ENCODE data around the gene OR52E1. TPM values are rescaled to one million over a fixed set of nuclear protein-coding genes. Genes with fewer than 3 reads are reported as not detected.

OR52E1 gene
- total RNA-seq (2014; rRNA removed) (not detected in 2 replicates), Bru-seq, nascent RNA (not detected), BruChase-seq, experiment 1, labeled RNA remaining after a 6-hour chase (not detected), BruChase-seq, experiment 2, labeled RNA remaining after a 2-hour chase (not detected)
- long read RNA-seq = 0 reads

DNA sequence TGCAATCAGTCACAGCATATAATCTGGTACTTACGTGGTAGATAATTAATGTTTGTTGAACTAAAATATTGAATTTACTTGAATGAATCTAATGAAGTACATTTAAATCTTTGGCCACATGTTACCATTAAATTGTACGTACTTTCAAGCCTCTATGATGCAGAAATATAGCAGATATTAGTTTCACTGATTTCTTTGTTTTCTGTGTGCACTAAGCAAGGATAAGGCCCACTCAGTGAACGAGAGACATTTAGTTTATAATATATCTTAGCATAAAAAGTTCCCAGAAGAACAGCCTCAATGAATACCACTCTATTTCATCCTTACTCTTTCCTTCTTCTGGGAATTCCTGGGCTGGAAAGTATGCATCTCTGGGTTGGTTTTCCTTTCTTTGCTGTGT lies at the start of gene OR52E1:
OR52E1 (plus strand) TSS at position 301 of the 400 bp plus-strand sequence.
- Histone ChIP-seq H3K36me3 (ENCODE audit: low read depth, low read length) (no peaks in the 10 kb centered on the region), H2AFZ (ENCODE audit: low read length) (no peak within 1 kb of the TSS), H3K27ac (ENCODE audit: low read length) (no peak within 1 kb of the TSS), H3K4me3 (ENCODE audit: low read length) (no peak within 1 kb of the TSS), H3F3A (ENCODE audit: low read length, unreplicated experiment) (no peaks in the 10 kb centered on the region), H3K27me3 (ENCODE audit: low read length) (no peaks in the 10 kb centered on the region), H3K9me3 (ENCODE audit: low read length) (no peaks in the 10 kb centered on the region), H3K9me2 (replicated peaks; ENCODE audit: low read length) (no peaks in the 10 kb centered on the region), H3K4me2 (ENCODE audit: low read length) (no peak within 1 kb of the TSS), H3K9ac (ENCODE audit: low read length) (no peak within 1 kb of the TSS), H3K79me2 (ENCODE audit: low read length) (no peaks in the 10 kb centered on the region), H3K4me1 (ENCODE audit: insufficient read depth, low read length) (no peaks in the 10 kb centered on the region), H4K20me1 (ENCODE audit: low read length) (no peaks in the 10 kb centered on the region)
- DNase-seq (no peak), ATAC-seq (no peak)
- CTCF ChIA-PET = no interaction called here
- intact Hi-C loops (cut with micrococcal nuclease) = no loop called here
- TF ChIP-seq EZH2phosphoT487 (IDR thresholded peaks at IDR 0.05; ENCODE audit: borderline replicate concordance, low read length) = no peak
- TF ChIP-seq, protein P1, sequence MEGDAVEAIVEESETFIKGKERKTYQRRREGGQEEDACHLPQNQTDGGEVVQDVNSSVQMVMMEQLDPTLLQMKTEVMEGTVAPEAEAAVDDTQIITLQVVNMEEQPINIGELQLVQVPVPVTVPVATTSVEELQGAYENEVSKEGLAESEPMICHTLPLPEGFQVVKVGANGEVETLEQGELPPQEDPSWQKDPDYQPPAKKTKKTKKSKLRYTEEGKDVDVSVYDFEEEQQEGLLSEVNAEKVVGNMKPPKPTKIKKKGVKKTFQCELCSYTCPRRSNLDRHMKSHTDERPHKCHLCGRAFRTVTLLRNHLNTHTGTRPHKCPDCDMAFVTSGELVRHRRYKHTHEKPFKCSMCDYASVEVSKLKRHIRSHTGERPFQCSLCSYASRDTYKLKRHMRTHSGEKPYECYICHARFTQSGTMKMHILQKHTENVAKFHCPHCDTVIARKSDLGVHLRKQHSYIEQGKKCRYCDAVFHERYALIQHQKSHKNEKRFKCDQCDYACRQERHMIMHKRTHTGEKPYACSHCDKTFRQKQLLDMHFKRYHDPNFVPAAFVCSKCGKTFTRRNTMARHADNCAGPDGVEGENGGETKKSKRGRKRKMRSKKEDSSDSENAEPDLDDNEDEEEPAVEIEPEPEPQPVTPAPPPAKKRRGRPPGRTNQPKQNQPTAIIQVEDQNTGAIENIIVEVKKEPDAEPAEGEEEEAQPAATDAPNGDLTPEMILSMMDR (conservative IDR thresholded peaks at IDR 0.05; ENCODE audit: low read depth, low read length) = no peak
- TF ChIP-seq EZH2 (IDR thresholded peaks at IDR 0.05; ENCODE audit: low read length, unreplicated experiment) = no peak
- POLR2A ChIA-PET (ENCODE audit: unreplicated experiment) = no interaction called here
- no TSS peak for BruUV-seq (replicated peaks)

DNA sequence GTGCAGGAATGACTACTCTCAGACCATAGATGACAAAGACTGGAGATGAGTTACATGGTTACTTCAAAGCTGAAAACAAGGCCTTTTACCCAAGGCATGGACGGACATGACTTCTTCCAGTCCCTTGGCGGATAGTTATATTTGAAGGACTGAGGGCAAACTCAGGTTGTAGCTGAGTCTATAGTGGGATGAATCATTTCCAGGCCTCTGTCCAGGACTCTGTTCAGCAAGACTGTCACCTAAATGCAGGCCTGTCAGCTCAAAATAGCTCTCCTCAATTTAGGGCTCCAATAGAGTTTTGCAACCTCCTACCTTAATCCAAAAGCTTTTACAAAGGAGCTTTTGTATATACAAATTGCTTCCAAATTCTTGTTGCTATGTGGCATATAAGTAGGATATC lies 47.4 kb upstream of the OR52E1 start:
- DNase-seq = no peak
- POLR2A ChIA-PET (ENCODE audit: unreplicated experiment) = interaction anchor here (0.6 kb wide), 1 partner anchor 39 kb away, joined by 3 read pairs; no protein-coding TSS in a partner anchor
- no TSS peak for BruUV-seq (replicated peaks)

DNA sequence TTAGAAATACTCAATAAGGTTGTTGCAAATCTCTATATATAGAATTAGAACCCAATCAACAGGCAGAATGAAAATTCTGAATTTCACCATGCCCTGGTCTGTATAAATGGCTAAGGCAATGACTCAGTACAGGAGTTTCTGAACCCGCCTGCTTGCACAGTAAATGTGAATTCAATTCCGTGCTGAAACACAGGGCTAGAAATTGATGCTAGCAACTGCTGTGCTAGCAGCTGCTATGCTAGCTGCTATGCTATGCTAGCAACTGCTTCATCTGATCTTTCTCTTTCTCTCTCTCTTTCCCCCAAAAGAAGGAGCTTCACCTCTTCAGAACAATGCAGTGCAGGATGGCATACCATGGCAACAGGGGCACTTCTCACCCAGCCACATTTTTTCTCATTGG lies 32.7 kb upstream of the OR52E1 start:
- no peak overlapping the region for H3K27ac ChIP-seq (ENCODE audit: low read length)
- H2AFZ ChIP-seq (ENCODE audit: low read length) = no peak overlapping the region
- no peaks in the 10 kb centered on the region for H3K9me3 ChIP-seq (ENCODE audit: low read length)
- ATAC-seq (no peak), DNase-seq (no peak)
- BruUV-seq (replicated peaks) = no TSS peak
- no peak overlapping the region for H3K4me3 ChIP-seq (ENCODE audit: low read length)
- no peaks in the 10 kb centered on the region for H3K27me3 ChIP-seq (ENCODE audit: low read length)
- no peaks in the 10 kb centered on the region for H3F3A ChIP-seq (ENCODE audit: low read length, unreplicated experiment)
- no peak overlapping the region for H3K9ac ChIP-seq (ENCODE audit: low read length)
- H4K20me1 ChIP-seq (ENCODE audit: low read length) = no peaks in the 10 kb centered on the region
- H3K36me3 ChIP-seq (ENCODE audit: low read depth, low read length) = no peaks in the 10 kb centered on the region
- no peaks in the 10 kb centered on the region for H3K79me2 ChIP-seq (ENCODE audit: low read length)
- intact Hi-C loops (cut with micrococcal nuclease) = no loop called here
- POLR2A ChIA-PET (ENCODE audit: unreplicated experiment) = no interaction called here
- H3K9me2 ChIP-seq (replicated peaks; ENCODE audit: low read length) = no peaks in the 10 kb centered on the region
- TF ChIP-seq EZH2 (IDR thresholded peaks at IDR 0.05; ENCODE audit: low read length, unreplicated experiment) (no peak), EZH2phosphoT487 (IDR thresholded peaks at IDR 0.05; ENCODE audit: borderline replicate concordance, low read length) (no peak)
- TF ChIP-seq, protein P1 (conservative IDR thresholded peaks at IDR 0.05; ENCODE audit: low read depth, low read length) = no peak
- CTCF ChIA-PET = no interaction called here
- no peaks in the 10 kb centered on the region for H3K4me1 ChIP-seq (ENCODE audit: insufficient read depth, low read length)
- no peak overlapping the region for H3K4me2 ChIP-seq (ENCODE audit: low read length)

More for the DNA sequence above, 47.4 kb upstream of the OR52E1 start:
- no peaks in the 10 kb centered on the region for H3K4me1 ChIP-seq (ENCODE audit: insufficient read depth, low read length)
- H3K27ac ChIP-seq (ENCODE audit: low read length) = no peak overlapping the region
- intact Hi-C loops (cut with micrococcal nuclease) = no loop called here
- no peak overlapping the region for H3K4me3 ChIP-seq (ENCODE audit: low read length)
- ATAC-seq = no peak
- H3K9me3 ChIP-seq (ENCODE audit: low read length) = no peaks in the 10 kb centered on the region
- H3K27me3 ChIP-seq (ENCODE audit: low read length) = no peaks in the 10 kb centered on the region
- H4K20me1 ChIP-seq (ENCODE audit: low read length) = no peaks in the 10 kb centered on the region
- no peaks in the 10 kb centered on the region for H3K9me2 ChIP-seq (replicated peaks; ENCODE audit: low read length)
- CTCF ChIA-PET = no interaction called here
- H3K36me3 ChIP-seq (ENCODE audit: low read depth, low read length) = no peaks in the 10 kb centered on the region
- H3K9ac ChIP-seq (ENCODE audit: low read length) = no peak overlapping the region
- H3K79me2 ChIP-seq (ENCODE audit: low read length) = no peaks in the 10 kb centered on the region
- TF ChIP-seq, protein P1 (conservative IDR thresholded peaks at IDR 0.05; ENCODE audit: low read depth, low read length) = no peak
- TF ChIP-seq EZH2 (IDR thresholded peaks at IDR 0.05; ENCODE audit: low read length, unreplicated experiment) (no peak), EZH2phosphoT487 (IDR thresholded peaks at IDR 0.05; ENCODE audit: borderline replicate concordance, low read length) (no peak)
- no peak overlapping the region for H3K4me2 ChIP-seq (ENCODE audit: low read length)
- no peaks in the 10 kb centered on the region for H3F3A ChIP-seq (ENCODE audit: low read length, unreplicated experiment)
- no peak overlapping the region for H2AFZ ChIP-seq (ENCODE audit: low read length)
